Measurements from ENCODE around the gene OCSTAMP.
A peak's percentile ranks its signal among the peaks of the same experiment; 100 is the strongest.

The OCSTAMP gene

DNA sequence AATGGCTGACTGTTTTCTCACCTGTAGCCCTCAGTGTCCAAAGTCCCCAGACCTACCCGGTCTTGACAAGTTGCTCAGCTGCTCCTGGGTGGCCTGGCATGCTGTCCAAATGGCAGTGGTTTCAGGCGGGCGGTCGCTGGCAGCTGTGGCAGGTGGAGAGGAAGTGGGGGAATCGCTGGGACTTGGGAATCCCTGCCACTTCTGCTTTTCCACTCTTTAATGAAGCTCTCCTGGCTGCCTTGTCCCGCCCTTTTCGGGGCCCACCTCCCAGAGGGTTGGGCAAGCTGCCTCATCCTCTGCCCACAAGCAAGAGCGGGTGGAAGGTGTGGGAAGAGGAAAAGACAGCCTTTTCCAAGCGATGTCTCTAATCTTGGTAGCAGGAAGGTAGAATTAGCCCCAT, at the start of gene OCSTAMP:
Gene OCSTAMP (minus strand): TSS at position 194 of the 400 bp plus-strand sequence. CDS start 94 bp downstream, at position 100.
- Mint-ChIP-seq H3K4me3 (no peak within 1 kb of the TSS), H3K9me3 (no peaks in the 10 kb centered on the region), H3K27me3 (peaks cover 9% of the 10 kb centered on the region), H3K27ac (peak within 1 kb of the TSS in 1 of 2 donors; percentile 5), H3K4me1 (peaks cover 41% of the 10 kb centered on the region)
- no peak for ATAC-seq
- DNase-seq = no peak

DNA sequence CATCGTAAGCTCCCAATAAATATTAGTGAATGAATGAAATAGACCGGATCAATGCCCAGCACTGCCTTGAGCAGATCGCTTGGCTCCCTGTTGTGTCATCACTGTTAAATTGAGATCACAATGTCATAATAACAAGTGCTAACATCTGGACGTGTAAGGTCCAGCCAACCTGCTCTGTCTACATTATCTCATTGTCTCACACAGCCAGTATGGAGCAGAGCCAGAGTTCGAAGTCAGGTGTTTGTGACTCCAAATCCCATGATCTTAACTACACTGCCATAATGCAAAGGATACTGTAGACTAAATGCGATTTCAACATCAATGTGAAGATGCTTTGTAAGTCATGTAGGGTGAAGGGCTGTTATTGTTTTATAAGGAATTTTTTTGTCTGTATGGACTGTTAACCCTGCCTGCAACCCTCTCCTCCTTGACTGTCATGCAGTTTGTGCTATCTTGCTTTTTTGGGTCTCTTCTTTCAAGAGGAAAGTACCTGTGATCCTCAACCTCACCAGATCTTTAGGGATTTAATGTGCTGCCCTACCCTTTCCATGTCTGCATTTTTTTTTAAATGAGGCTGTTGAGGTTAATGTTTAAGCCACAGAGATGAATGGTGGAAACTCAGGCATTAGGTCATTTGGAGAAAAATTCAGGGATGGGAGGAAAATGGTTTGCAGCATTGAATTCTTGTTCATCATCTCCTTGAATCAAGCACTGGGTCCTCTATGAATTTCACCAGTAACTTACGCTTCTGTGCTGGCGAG, 49.0 kb upstream of the OCSTAMP start:
- DNase-seq (no peak), ATAC-seq (no peak)
- H3K9me3 Mint-ChIP-seq = no peaks in the 10 kb centered on the region
- no peak overlapping the region for H3K4me3 Mint-ChIP-seq
- peaks cover 7% of the 10 kb centered on the region for H3K4me1 Mint-ChIP-seq
- peak overlapping the region in 1 of 2 donors; percentile 2 for H3K27ac Mint-ChIP-seq
- H3K27me3 Mint-ChIP-seq = peaks cover 32% of the 10 kb centered on the region

GRCh38 chr20:46595933-46596332, 45.5 kb upstream of the OCSTAMP start:
- Mint-ChIP-seq H3K9me3 (no peaks in the 10 kb centered on the region), H3K27ac (peak overlapping the region in 1 of 2 donors; percentile 52), H3K4me1 (no peaks in the 10 kb centered on the region), H3K4me3 (no peak overlapping the region), H3K27me3 (peaks cover 34% of the 10 kb centered on the region)
- DNase-seq (no peak), ATAC-seq (no peak)

- H3K4me3 Mint-ChIP-seq = no peak overlapping the region
- DNase-seq (no peak), ATAC-seq (no peak)
- no peak overlapping the region for H3K27ac Mint-ChIP-seq
- no peaks in the 10 kb centered on the region for H3K9me3 Mint-ChIP-seq
- no peaks in the 10 kb centered on the region for H3K4me1 Mint-ChIP-seq
- peaks cover 26% of the 10 kb centered on the region for H3K27me3 Mint-ChIP-seq
Measured at GRCh38 chr20:46594725-46595124, 44.3 kb upstream of the OCSTAMP start.

DNA sequence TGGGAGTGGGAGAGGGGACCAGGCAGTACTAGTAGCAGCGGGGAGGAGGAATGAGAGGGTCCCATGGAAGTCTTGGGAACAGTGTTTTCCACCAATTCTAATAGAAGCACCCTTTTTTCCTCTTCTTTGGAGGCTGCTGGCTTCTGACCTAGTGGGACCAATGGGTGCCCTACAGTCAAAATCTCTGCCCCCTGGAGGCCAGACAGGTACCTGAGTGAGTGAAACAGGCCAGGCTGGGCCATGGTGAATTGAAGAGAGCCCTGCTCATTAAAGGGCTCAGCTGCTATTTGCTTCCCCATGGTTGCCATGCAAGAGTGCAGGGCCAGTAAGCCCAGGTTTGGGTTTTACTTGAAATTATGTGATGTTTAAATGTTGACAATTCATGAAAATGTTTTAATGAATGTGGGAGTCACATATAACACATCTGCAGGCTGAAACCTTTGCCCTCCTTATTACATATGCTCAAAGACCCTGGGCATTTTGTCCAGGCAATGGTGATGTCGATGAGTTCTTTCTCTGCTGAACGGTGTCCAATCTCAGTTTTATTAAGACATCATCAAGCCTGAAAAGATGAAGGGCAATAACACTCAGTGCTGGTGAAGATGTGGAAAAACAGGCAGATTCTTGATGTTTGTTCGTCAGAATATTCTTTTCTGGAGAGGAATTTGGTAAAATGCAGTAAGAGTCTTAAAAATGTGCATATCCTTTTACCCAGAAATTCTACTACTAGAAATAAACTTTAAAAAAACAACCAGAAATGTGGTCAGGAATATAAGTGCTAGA, 42.3 kb upstream of the OCSTAMP start:
- Mint-ChIP-seq H3K27ac (no peak overlapping the region), H3K4me3 (no peak overlapping the region), H3K27me3 (peaks cover 15% of the 10 kb centered on the region), H3K9me3 (no peaks in the 10 kb centered on the region), H3K4me1 (peaks cover 7% of the 10 kb centered on the region)
- DNase-seq (no peak), ATAC-seq (peak; percentile 63)

DNA sequence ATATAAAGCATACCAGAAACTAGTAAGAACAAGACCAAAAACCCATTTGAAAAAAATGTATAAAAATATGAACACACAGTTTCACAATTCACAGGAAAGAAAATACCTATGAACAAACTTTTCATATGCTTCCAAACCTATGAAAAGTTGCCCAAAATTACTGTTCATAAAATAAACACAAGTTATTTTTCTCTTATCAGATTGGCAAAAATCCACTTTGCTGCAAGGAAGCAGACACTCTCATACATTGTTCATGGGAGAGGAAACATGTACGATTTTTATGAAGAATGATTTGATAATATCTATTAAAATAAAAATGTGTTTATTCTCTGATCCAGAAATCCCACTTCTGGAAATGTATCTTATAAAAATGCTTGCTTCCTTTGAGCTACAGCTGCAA, 40.0 kb upstream of the OCSTAMP start:
- H3K4me1 Mint-ChIP-seq = peaks cover 7% of the 10 kb centered on the region
- peaks cover 10% of the 10 kb centered on the region for H3K27me3 Mint-ChIP-seq
- H3K9me3 Mint-ChIP-seq = no peaks in the 10 kb centered on the region
- ATAC-seq (no peak), DNase-seq (no peak)
- no peak overlapping the region for H3K4me3 Mint-ChIP-seq
- H3K27ac Mint-ChIP-seq = no peak overlapping the region

GRCh38 chr20:46588532-46589511, 38.4 kb upstream of the OCSTAMP start:
- Mint-ChIP-seq H3K4me1 (peaks cover 7% of the 10 kb centered on the region), H3K4me3 (no peak overlapping the region)
- DNase-seq = peak in 1 of 2 donors; percentile 12

DNA sequence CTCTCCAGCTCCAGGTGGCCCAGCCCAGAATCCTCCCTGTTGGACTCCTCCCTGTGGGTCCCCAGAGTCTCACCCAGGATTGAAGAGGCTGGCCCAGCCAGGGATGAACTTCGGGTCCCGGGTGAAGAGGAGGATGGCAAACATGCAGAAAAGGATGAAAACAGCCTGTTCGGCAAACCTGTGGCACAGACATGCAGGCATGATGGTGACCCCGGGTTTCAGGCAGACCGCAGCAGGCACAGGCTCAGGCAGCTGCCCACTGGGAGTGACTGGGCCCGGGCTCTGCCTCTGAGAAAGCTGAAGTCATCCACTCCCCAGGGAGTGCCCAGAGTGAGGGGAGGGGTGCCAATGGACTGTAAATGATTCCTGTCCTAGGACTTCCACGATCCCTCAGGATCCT, 37.5 kb upstream of the OCSTAMP start:
- ATAC-seq (no peak), DNase-seq (no peak)
- no peaks in the 10 kb centered on the region for H3K27me3 Mint-ChIP-seq
- no peak overlapping the region for H3K4me3 Mint-ChIP-seq
- no peaks in the 10 kb centered on the region for H3K9me3 Mint-ChIP-seq
- H3K4me1 Mint-ChIP-seq = peaks cover 7% of the 10 kb centered on the region
- no peak overlapping the region for H3K27ac Mint-ChIP-seq

More at GRCh38 chr20:46588532-46589511, 38.4 kb upstream of the OCSTAMP start:
- Mint-ChIP-seq H3K9me3 (no peaks in the 10 kb centered on the region), H3K27me3 (no peaks in the 10 kb centered on the region), H3K27ac (no peak overlapping the region)
- peak; percentile 78 for ATAC-seq

DNA sequence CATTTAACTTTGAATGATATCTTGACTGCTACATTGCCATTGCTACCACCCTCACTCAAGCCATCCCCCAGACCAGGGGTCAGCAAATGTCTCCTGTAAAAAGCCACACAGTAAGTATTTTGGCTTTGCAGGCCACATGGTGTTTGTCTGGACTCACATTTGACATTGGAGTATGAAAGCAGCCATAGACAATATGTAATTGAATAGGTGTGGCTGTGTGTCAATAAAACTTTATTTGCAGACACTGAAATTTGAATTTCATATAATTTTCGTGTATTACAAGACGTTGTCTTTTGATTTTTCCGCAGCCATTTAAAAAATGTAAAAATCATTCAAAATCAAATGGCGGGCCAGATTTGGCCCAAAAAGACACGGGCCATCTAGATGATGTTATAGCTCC, 36.3 kb upstream of the OCSTAMP start:
- peaks cover 7% of the 10 kb centered on the region for H3K4me1 Mint-ChIP-seq
- no peak overlapping the region for H3K27ac Mint-ChIP-seq
- no peak for ATAC-seq
- H3K9me3 Mint-ChIP-seq = no peaks in the 10 kb centered on the region
- no peak overlapping the region for H3K4me3 Mint-ChIP-seq
- peaks cover 2% of the 10 kb centered on the region for H3K27me3 Mint-ChIP-seq
- DNase-seq = no peak

DNA sequence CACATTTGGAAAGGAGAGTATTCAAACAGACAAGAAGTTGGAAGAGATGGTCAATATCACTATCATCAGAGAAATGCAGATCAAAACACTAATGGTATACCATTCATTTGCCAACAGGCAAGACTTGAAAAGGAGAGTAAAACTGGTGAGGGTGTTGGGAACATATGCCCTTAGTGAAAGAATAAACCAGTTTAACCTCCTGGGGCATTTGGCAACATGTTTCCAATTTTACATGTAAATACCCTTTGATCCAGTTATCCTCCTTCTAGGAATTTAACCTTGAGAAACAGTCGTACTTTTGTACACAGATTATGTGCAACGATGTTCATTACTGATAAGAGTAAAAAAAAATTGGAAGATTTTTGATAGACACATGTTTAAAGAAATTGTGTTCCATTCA, 34.1 kb upstream of the OCSTAMP start:
- H3K27ac Mint-ChIP-seq = peak overlapping the region in 1 of 2 donors; percentile 54
- no peak overlapping the region for H3K4me3 Mint-ChIP-seq
- DNase-seq (no peak), ATAC-seq (no peak)
- peaks cover 10% of the 10 kb centered on the region for H3K27me3 Mint-ChIP-seq
- peaks cover 7% of the 10 kb centered on the region for H3K4me1 Mint-ChIP-seq
- no peaks in the 10 kb centered on the region for H3K9me3 Mint-ChIP-seq

GRCh38 chr20:46583411-46584214, 33.2 kb upstream of the OCSTAMP start:
- DNase-seq (no peak), ATAC-seq (no peak)
- H3K27ac Mint-ChIP-seq = no peak overlapping the region
- H3K4me3 Mint-ChIP-seq = no peak overlapping the region
- H3K27me3 Mint-ChIP-seq = peaks cover 10% of the 10 kb centered on the region
- H3K9me3 Mint-ChIP-seq = no peaks in the 10 kb centered on the region
- no peaks in the 10 kb centered on the region for H3K4me1 Mint-ChIP-seq

- Mint-ChIP-seq H3K4me3 (no peak overlapping the region), H3K4me1 (no peaks in the 10 kb centered on the region), H3K27ac (no peak overlapping the region), H3K9me3 (no peaks in the 10 kb centered on the region), H3K27me3 (peaks cover 10% of the 10 kb centered on the region)
- no peak for ATAC-seq
- no peak for DNase-seq
Measured at GRCh38 chr20:46582648-46583047, 32.2 kb upstream of the OCSTAMP start.

DNA sequence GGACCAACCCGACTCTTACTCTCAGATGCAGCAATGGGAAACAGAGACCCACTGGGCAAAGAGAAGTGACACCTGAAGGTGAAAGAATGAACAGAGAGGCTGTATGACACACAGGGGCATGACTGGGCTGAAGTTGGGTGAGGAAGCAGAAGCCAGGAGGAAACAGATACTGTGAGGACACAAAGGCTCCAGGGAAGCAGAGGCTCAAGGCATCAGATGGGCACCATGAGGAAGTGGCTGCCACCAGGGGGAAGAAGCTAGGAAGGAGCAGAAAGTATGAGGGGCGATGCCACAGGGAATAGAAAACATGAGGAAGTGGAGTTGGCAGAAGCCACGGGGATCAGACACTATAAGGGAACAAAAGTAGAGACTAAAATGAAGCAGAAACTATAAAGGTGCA, 30.9 kb upstream of the OCSTAMP start:
- ATAC-seq (no peak), DNase-seq (no peak)
- no peak overlapping the region for H3K27ac Mint-ChIP-seq
- H3K27me3 Mint-ChIP-seq = peaks cover 10% of the 10 kb centered on the region
- no peaks in the 10 kb centered on the region for H3K9me3 Mint-ChIP-seq
- H3K4me1 Mint-ChIP-seq = no peaks in the 10 kb centered on the region
- no peak overlapping the region for H3K4me3 Mint-ChIP-seq

DNA sequence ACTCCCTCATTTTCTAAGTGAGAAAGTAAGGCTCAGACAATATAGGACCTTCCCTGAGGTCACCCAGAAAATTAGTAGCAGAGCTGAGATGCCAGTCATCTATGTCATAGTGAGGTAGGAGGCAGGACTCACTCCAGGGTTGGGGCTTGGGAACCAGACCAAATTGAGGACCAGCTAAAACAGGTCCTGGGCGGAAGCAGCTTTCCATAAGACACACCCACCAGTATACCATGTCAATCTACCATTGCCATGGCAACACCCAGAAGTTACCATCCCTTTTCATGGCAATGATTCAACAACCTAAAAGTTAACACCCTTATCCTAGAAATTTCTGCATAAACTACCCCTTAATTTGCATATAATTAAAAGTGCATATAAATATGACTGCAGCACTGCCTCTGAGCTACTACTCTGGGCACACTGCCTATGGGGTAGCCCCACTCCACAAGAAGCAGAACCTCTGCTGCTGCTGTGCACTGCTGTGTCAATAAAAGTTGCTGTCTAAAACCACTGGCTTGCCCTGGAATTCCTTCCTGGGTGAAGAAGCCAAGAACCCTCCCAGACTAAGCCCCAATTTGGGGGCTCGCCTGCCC, 30.3 kb upstream of the OCSTAMP start:
- Mint-ChIP-seq H3K4me1 (peaks cover 6% of the 10 kb centered on the region), H3K4me3 (no peak overlapping the region), H3K27me3 (peaks cover 10% of the 10 kb centered on the region), H3K9me3 (no peaks in the 10 kb centered on the region), H3K27ac (no peak overlapping the region)
- DNase-seq = no peak
- ATAC-seq = no peak
